HepG2 (cell line): ENCODE measurements around the gene MAP2K7. TPM values are rescaled to one million over a fixed set of nuclear protein-coding genes. Genes with fewer than 3 reads are reported as not detected.

ENCODE experiments used
- ATAC-seq: fragments of 200-7000 bp; cut with Tn5 transposase; 3 replicates; pipeline ENCODE4 v1.9.1; 2020; ENCODE audit warnings: mild to moderate bottlenecking, moderate library complexity
- BruUV-seq: library from RNA; stranded (reverse); fragments of 400-500 nt; replicated peaks from 2 replicates; lab custom pipeline; 2021; lab: Mats Ljungman, UMichigan
- CTCF ChIA-PET: fragments of 300-600 bp; formaldehyde crosslinking; extraction: SDS; loops from one replicate; lab custom pipeline; 2021; ENCODE audit warnings: low total read pairs, inconsistent platforms, low intra/inter-chr PET ratio; lab: Yijun Ruan, JAX
- POLR2A ChIA-PET: fragments of 350-600 bp; sonication (Branson Sonifier 250); formaldehyde crosslinking; loops from one replicate; lab custom pipeline; 2020; ENCODE audit warnings: antibody characterized with exemption, inconsistent platforms; lab: Yijun Ruan, JAX
- DNase-seq: peaks from one replicate; pipeline ENCODE4 v3.0.0-alpha.2; 2015; ENCODE audit warnings: low spot score
- FAIRE-seq: peaks from 3 replicates; lab custom pipeline; 2011; peaks lifted over from hg19 to GRCh38; lab: Jason Lieb, UNC
- H2AFZ ChIP-seq: one replicate; pipeline ENCODE4 v1.6.1; 2011; ENCODE audit warnings: low read length, inconsistent platforms
- H3K27ac ChIP-seq: fragments of 300-600 bp; 3 replicates; pipeline ENCODE4 v1.8.0; 2011; ENCODE audit warnings: mixed run types, mild to moderate bottlenecking, mixed read lengths, low read length, inconsistent platforms; ENCODE audit not compliant: insufficient read depth; ENCODE audit errors: extremely low read length
- H3K27me3 ChIP-seq, 2 experiments: fragments of 200-600 bp in 1 of 2; 2 replicates in 1 of 2; 3 replicates in 1 of 2; pipeline versions ENCODE4 v1.6.0 to v1.8.0; 2011; ENCODE audit warnings: low read length in 2 of 2, mild to moderate bottlenecking in 2 of 2, moderate library complexity in 2 of 2, inconsistent platforms in 1 of 2; ENCODE audit not compliant: insufficient read depth in 2 of 2, control insufficient read depth in 1 of 2
- H3K36me3 ChIP-seq, 2 experiments: fragments of 200-600 bp in 1 of 2; replicated peaks in 1 of 2; 2 replicates in 1 of 2; 3 replicates in 1 of 2; pipeline versions ENCODE4 v1.5.1 to v1.8.0; 2011; ENCODE audit warnings: low read length in 2 of 2, inconsistent platforms in 1 of 2; ENCODE audit not compliant: insufficient read depth in 2 of 2, control insufficient read depth in 1 of 2
- H3K4me1 ChIP-seq: 2 replicates; pipeline ENCODE4 v1.5.1; 2012; ENCODE audit warnings: low read length, inconsistent platforms; ENCODE audit not compliant: insufficient read depth
- H3K4me2 ChIP-seq: 2 replicates; pipeline ENCODE4 v1.6.0; 2011; ENCODE audit warnings: low read depth, low read length, inconsistent platforms
- H3K4me3 ChIP-seq, 3 experiments: fragments of 200-600 bp in 1 of 3; sonication (generic), shearing (Covaris generic) in 1 of 3; replicated peaks in 1 of 3; 2 replicates each; pipeline ENCODE4 v1.5.1; 2011 to 2016; ENCODE audit warnings: low read length in 3 of 3, inconsistent platforms in 2 of 3, low read depth in 2 of 3, mild to moderate bottlenecking in 2 of 3, control low read depth in 1 of 3, mixed read lengths in 1 of 3; ENCODE audit not compliant: insufficient read depth in 1 of 3
- H3K79me2 ChIP-seq: one replicate; pipeline ENCODE4 v1.6.1; 2011; ENCODE audit warnings: low read length, inconsistent platforms; ENCODE audit not compliant: insufficient read depth
- H3K9ac ChIP-seq: 2 replicates; pipeline ENCODE4 v1.6.0; 2011; ENCODE audit warnings: mild to moderate bottlenecking, low read depth, low read length, inconsistent platforms; ENCODE audit not compliant: insufficient read depth
- H3K9me3 ChIP-seq: 2 replicates; pipeline ENCODE4 v1.5.1; 2012; ENCODE audit warnings: mild to moderate bottlenecking, low read length
- H4K20me1 ChIP-seq: 2 replicates; pipeline ENCODE4 v1.6.0; 2011; ENCODE audit warnings: inconsistent platforms, mild to moderate bottlenecking, low read length, moderate library complexity; ENCODE audit not compliant: insufficient read depth
- CENPX ChIP-seq: sonication (generic); formaldehyde crosslinking; IDR thresholded peaks from 2 replicates; pipeline ENCODE4 v1.9.0; 2021; ENCODE audit warnings: mild to moderate bottlenecking, missing genetic modification reagents, moderate library complexity
- FOXO1 ChIP-seq: sonication (generic); formaldehyde crosslinking; IDR thresholded peaks from 2 replicates; pipeline ENCODE4 v1.4.0; 2020; ENCODE audit warnings: missing genetic modification reagents
- HIC2 ChIP-seq: sonication (generic); formaldehyde crosslinking; IDR thresholded peaks from 2 replicates; pipeline ENCODE4 v1.9.0; 2022; ENCODE audit warnings: low read depth, missing genetic modification reagents
- KMT2A ChIP-seq: sonication (generic); formaldehyde crosslinking; IDR thresholded peaks from 2 replicates; pipeline ENCODE4 v1.4.0; 2020; ENCODE audit warnings: missing genetic modification reagents
- NRL ChIP-seq: sonication (generic); formaldehyde crosslinking; IDR thresholded peaks from 2 replicates; pipeline ENCODE4 v1.5.0; 2020; ENCODE audit warnings: missing genetic modification reagents, mild to moderate bottlenecking, moderate library complexity, borderline replicate concordance
- SALL1 ChIP-seq: sonication (generic); formaldehyde crosslinking; IDR thresholded peaks from 2 replicates; pipeline ENCODE4 v1.8.0; 2022; ENCODE audit warnings: mild to moderate bottlenecking, missing genetic modification reagents
- SAP130 ChIP-seq: IDR thresholded peaks from 2 replicates; pipeline ENCODE4 v1.6.1; 2016; ENCODE audit warnings: low read depth
- ZFP62 ChIP-seq: sonication (generic); formaldehyde crosslinking; IDR thresholded peaks from 2 replicates; pipeline ENCODE4 v1.4.0; 2020; ENCODE audit warnings: missing genetic modification reagents
- ZNF251 ChIP-seq: sonication (generic); formaldehyde crosslinking; IDR thresholded peaks from 2 replicates; pipeline ENCODE4 v1.9.0; 2021; ENCODE audit warnings: mild to moderate bottlenecking, missing genetic modification reagents
- WGBS: methylation state at CpG from one replicate; pipeline ENCODE4 v1.1.6; 2017; ENCODE audit warnings: low lambda C conversion rate; 5-methylcytosine and 5-hydroxymethylcytosine counted together
- in situ Hi-C: cut with HindIII; loops from 2 replicates; pipeline ENCODE4 v1.10.0; 2017; ENCODE audit warnings: low pct_unique_long_range_greater_than_20kb; ENCODE audit not compliant: extremely low pct_ligation_motif_present
- intact Hi-C: fragments of 100-400 bp; cut with micrococcal nuclease; formaldehyde crosslinking; loops from one replicate; pipeline ENCODE4 v1.10.0; 2022; ENCODE audit not compliant: unreplicated experiment
- polyA plus RNA-seq, 8 experiments: library from polyadenylated mRNA; depleted of rRNA in 3 of 8; stranded (reverse) in 7 of 8; unstranded in 1 of 8; fragments of >200 nt; fragmentation: Illumina TruSeq in 4 of 8; extraction: Trizol in 4 of 8; gene quantifications; 2 replicates each; pipeline versions ENCODE4 v1.2.1 to v1.2.3, GENCODE V29; 2011 to 2016; ENCODE audit warnings: low read depth in 4 of 8, missing spikeins in 1 of 8, mixed read lengths in 1 of 8; ENCODE audit not compliant: insufficient read depth in 1 of 8
- total RNA-seq, 5 experiments: library from RNA; depleted of rRNA; stranded (reverse); fragments of >200 nt; fragmentation: Illumina TruSeq; extraction: Trizol; gene quantifications; 2 replicates each; pipeline ENCODE4 v1.2.3, GENCODE V29; 2016; ENCODE audit warnings: low read depth in 1 of 5
- TF ChIP-seq, protein P1 (sequence below), 2 experiments: sonication (generic) in 1 of 2; formaldehyde crosslinking in 1 of 2; IDR thresholded peaks; 2 replicates each; pipeline versions ENCODE4 v1.4.0 to v1.6.1; 2018 to 2020; ENCODE audit warnings: missing genetic modification reagents in 2 of 2, borderline replicate concordance in 1 of 2, low read depth in 1 of 2, mild to moderate bottlenecking in 1 of 2, missing biosample characterization in 1 of 2
- TF ChIP-seq, protein P2 (sequence below): sonication (generic); formaldehyde crosslinking; IDR thresholded peaks from 2 replicates; pipeline ENCODE4 v1.5.0; 2020; ENCODE audit warnings: mild to moderate bottlenecking, missing genetic modification reagents, moderate library complexity
- TF ChIP-seq, protein P3 (sequence below): sonication (generic); formaldehyde crosslinking; IDR thresholded peaks from 2 replicates; pipeline ENCODE4 v1.5.1; 2020; ENCODE audit warnings: mild to moderate bottlenecking, moderate library complexity, missing genetic modification reagents

Gene MAP2K7
- total and polyA plus RNA-seq, 2 of the 13 experiments (the other 11 are each of a cell fraction or from before 2014, with no cell fraction given) = 9.0 to 10.8 TPM

DNA sequence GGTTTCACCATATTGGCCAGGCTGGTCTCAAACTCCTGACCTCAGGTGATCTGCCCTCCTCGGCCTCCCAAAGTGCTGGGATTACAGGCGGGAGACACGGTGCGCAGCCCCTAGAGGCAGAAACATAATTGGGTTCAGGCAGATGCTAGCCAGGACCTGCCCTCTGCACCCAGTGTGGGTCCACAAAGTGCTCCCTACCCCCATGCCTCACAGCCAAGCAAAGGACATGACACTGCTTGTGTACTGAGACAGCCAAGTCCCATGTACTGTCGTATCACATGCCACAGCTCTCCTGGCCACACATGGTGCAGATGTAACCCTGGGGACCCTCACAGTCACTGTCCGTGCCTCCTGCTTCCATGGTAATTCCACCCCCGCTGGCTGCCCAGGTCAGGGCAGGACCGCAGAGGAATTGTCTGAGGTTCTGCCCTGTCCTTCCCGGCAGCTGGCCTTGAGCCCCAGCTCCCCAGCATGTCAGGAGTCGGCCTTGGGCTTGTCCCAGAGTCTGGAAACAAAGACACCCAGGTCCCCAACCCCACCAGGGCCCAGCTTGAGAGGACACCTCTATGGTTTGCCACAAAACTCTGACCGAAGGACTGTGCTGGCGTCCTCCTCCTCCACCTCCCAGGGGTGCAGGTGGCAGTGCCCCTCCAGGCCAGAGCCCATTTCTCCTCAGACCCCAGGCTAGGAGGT, 37.1 kb upstream of the MAP2K7 start:
- ATAC-seq = no peak
- FAIRE-seq = peak; percentile 51
- WGBS = 0% methylated on average over 4 of the region's 12 CpGs
- no TSS peak for BruUV-seq
- H3K4me2 ChIP-seq = peak overlapping the region; percentile 68
- in situ Hi-C loops = no loop called here
- H3K9ac ChIP-seq = no peak overlapping the region
- ChIA-PET CTCF (no interaction called here), POLR2A (interaction anchor here (0.6 to 1.3 kb wide), 4 partner anchors 13 to 54 kb away, joined by 3 to 4 read pairs (median 4); partner anchors contain the start of genes LRRC8E, MAP2K7 and SNAPC2)
- H3K27ac ChIP-seq = peak overlapping the region; percentile 46
- intact Hi-C loops = no loop called here
- H3K36me3 ChIP-seq = no peaks in the 10 kb centered on the region
- H3K9me3 ChIP-seq = no peaks in the 10 kb centered on the region
- no peak overlapping the region for H2AFZ ChIP-seq
- no peaks in the 10 kb centered on the region; the same call in 1 of the 2 replicates for H4K20me1 ChIP-seq
- peak; percentile 32 for DNase-seq
- H3K4me1 ChIP-seq = peaks cover 54% of the 10 kb centered on the region
- H3K79me2 ChIP-seq = no peaks in the 10 kb centered on the region
- no peaks in the 10 kb centered on the region for H3K27me3 ChIP-seq
- H3K4me3 ChIP-seq = peak overlapping the region in 1 of 3 experiments; percentile 31; a peak in 2 of 6 replicates
- TF ChIP-seq ZNF251 (CRISPR knock-in tag) (0 out of 2 replicates have a peak, but pooled peaks have one; percentile 27), NRL (CRISPR knock-in tag) (peak; percentile 37; the same call in 1 of the 2 replicates), ZFP62 (CRISPR knock-in tag) (no peak), KMT2A (CRISPR knock-in tag) (no peak), CENPX (CRISPR knock-in tag) (no peak), FOXO1 (CRISPR knock-in tag) (no peak), HIC2 (CRISPR knock-in tag) (peak; percentile 48; the same call in 1 of the 2 replicates), SAP130 (CRISPR knock-in tag) (no peak; the same call in 1 of the 2 replicates), SALL1 (peak; percentile 38; the same call in 1 of the 2 replicates)
- TF ChIP-seq, protein P1, sequence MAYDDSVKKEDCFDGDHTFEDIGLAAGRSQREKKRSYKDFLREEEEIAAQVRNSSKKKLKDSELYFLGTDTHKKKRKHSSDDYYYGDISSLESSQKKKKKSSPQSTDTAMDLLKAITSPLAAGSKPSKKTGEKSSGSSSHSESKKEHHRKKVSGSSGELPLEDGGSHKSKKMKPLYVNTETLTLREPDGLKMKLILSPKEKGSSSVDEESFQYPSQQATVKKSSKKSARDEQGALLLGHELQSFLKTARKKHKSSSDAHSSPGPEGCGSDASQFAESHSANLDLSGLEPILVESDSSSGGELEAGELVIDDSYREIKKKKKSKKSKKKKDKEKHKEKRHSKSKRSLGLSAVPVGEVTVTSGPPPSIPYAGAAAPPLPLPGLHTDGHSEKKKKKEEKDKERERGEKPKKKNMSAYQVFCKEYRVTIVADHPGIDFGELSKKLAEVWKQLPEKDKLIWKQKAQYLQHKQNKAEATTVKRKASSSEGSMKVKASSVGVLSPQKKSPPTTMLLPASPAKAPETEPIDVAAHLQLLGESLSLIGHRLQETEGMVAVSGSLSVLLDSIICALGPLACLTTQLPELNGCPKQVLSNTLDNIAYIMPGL (CRISPR knock-in tag; IDR thresholded peaks at IDR 0.05; ENCODE audit: borderline replicate concordance in 1 of 2, low read depth in 1 of 2) = 0 out of 4 replicates have a peak, but pooled peaks of 1 of the 2 experiments have one; percentile 37
- TF ChIP-seq, protein P2, sequence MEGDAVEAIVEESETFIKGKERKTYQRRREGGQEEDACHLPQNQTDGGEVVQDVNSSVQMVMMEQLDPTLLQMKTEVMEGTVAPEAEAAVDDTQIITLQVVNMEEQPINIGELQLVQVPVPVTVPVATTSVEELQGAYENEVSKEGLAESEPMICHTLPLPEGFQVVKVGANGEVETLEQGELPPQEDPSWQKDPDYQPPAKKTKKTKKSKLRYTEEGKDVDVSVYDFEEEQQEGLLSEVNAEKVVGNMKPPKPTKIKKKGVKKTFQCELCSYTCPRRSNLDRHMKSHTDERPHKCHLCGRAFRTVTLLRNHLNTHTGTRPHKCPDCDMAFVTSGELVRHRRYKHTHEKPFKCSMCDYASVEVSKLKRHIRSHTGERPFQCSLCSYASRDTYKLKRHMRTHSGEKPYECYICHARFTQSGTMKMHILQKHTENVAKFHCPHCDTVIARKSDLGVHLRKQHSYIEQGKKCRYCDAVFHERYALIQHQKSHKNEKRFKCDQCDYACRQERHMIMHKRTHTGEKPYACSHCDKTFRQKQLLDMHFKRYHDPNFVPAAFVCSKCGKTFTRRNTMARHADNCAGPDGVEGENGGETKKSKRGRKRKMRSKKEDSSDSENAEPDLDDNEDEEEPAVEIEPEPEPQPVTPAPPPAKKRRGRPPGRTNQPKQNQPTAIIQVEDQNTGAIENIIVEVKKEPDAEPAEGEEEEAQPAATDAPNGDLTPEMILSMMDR (CRISPR knock-in tag) = peak; percentile 36
- TF ChIP-seq, protein P3, sequence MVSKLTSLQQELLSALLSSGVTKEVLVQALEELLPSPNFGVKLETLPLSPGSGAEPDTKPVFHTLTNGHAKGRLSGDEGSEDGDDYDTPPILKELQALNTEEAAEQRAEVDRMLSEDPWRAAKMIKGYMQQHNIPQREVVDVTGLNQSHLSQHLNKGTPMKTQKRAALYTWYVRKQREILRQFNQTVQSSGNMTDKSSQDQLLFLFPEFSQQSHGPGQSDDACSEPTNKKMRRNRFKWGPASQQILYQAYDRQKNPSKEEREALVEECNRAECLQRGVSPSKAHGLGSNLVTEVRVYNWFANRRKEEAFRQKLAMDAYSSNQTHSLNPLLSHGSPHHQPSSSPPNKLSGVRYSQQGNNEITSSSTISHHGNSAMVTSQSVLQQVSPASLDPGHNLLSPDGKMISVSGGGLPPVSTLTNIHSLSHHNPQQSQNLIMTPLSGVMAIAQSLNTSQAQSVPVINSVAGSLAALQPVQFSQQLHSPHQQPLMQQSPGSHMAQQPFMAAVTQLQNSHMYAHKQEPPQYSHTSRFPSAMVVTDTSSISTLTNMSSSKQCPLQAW = peak; percentile 26; the same call in 1 of the 2 replicates
